HG03097 (cell line): Measurements from ENCODE around the gene ADORA1.

ENCODE experiments used
- ATAC-seq: cut with Tn5 transposase; IDR thresholded peaks from one replicate; pipeline ENCODE4 v1.9.1; 2021; ENCODE audit not compliant: unreplicated experiment, low FRiP score

ADORA1 gene

DNA sequence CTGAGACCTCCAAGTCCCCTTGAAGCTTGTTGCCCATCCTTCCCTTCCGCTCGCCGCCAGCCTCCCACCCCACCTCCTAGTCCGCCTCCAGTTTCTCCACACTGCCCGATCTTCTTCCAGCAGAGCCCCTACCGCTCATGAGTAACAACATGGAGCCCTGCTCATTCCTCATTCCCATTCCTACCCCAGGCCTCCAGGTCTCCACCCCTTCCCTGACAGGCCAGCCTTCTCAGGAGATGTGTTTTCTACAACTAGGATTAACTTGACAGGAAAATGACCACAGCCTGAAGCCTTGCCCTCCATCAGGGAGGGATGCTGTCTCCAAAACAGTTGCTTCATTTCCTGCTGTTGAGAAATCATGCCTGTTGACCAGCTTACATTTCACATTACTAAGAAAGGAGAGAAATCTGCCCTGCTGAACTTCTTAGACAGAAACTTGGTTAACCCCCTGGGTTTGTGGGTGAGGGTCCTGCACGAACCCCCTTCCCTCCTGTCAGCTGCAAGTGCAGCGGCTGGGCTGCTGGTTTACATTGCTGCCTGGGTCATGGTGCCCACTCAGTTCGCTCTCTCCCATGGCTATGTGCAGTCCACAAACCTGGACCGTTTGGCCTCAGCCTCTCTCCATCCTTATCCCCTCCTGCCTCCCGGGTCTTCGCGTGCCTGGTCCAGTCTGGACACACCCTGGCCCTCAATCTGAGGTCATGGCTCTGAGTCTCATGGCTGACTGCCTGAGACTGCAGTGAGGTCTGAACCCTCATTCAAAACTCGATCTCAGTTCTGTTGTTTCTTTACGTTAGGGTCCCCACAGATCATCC, 75.1 kb downstream of the ADORA1 start:
- no peak for ATAC-seq

DNA sequence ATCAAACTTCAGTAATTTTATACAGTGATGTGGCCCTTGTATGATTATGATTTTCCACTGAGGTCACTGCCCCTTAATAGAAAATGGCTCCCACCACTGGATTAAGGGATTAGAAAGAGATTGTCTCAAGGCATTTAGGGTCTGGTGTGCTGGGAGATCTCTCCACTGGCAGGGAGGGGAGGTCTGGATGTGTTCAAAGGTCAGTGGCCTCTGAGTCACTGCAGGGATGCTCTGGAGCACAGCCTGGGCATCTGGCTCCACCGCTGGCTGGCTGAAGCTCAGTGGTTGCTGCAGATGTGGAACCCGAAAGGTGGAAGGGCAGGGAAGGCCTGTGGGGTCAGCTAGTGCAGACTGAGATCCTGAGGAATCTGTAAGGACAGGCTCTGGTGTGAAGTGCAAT, 77.2 kb downstream of the ADORA1 start:
- no peak for ATAC-seq

DNA sequence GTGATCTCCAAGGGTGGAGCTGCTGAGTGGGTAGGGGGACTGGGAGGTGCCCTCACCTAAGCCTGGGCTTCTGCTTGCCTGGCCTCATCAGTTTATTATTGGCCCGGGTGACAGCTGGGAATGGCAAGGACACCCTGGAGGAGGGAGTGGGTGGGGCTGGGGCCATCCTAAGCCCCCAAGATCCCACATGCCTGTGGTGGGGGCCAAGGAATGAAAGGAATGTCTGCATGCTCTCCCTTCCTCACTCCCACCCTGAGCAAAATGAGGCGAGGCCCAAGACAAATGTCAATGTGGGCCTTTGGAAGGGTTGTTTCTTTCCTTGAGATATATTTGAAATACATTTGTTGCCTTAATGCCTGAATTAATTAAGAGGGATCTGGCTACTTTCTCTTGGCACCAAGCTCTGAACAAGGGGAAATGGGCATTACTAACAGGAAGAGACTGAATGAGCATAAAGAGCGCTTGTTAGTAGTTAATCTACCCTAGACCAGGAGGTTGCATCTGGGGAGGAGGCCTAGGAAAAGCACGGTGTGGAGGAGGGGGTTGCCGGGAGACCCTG, 78.7 kb downstream of the ADORA1 start:
- ATAC-seq: no peak

DNA sequence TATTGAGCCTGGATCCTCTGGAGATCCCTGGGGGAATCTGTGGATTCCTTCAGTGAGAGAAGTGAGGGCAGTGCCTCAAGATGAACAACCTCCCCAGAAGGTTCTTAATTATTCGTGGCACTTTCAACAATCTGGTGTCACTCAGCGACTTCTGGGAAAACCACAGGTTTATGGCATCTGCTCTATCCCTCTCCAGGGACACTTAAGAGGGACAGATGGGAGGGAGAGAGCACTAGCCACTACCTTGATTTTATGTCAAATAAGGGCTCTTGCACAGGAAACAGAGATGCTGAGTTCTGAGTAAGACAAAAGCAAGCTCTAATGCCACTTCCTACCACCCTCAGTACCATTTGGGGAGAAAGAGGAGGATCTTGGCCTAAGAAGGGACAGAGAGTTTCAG, 80.2 kb downstream of the ADORA1 start:
- ATAC-seq: no peak

DNA sequence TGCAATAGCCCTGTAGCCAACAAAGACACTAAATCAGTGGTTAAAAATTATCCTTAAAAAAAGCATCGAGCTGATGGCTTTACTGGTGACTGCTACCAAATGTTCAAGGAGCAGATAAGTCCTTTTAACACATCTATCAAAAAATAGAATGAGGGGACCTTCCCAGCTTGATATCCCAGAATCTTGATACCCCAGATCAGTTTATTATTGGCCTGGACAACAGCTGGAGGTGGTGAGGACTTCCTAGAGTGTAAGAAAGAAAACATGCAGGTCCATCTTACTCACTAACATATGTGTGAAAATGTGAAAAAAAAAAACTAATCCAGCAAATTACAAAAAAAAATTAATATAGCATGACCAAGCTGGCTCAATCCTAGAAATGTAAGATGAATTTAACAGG, 80.7 kb downstream of the ADORA1 start:
- no peak for ATAC-seq

DNA sequence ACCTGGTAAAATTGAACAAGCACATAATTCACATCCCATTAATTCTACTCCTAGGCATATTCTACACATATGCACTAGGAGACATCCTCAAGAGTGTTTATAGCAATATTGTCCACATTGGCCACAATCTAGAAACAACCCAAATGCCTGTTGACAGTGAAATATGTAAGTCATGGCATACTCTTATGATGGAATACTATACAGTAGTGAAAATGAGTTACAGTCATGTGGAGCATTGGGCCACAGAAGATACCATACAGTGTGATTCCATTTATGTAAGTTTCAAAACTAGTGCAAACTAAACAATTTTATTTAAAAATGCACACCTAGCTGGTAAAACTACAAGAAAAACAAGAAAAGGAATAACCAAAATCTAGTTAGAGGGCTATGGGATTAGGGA, 82.8 kb downstream of the ADORA1 start:
- no peak for ATAC-seq

DNA sequence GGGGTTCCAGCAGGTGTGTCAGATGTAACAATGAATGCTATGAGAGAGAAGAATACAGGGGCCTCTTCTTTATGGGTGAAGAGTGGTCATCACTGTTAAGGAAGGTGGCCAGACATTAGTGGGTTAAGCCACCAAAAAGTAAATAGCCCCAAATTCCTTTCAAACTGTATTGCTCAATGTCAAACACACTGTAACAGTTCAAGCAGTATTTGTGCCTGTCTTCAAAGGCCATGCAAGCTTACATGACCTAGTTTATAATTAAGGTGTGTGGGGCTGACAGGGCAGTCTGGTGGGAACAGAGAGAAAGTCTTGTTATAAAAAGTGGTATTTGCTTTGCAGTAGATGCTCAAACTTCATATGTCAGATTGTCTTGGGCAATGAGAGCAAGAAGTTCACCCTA, 83.5 kb downstream of the ADORA1 start:
- ATAC-seq: no peak

DNA sequence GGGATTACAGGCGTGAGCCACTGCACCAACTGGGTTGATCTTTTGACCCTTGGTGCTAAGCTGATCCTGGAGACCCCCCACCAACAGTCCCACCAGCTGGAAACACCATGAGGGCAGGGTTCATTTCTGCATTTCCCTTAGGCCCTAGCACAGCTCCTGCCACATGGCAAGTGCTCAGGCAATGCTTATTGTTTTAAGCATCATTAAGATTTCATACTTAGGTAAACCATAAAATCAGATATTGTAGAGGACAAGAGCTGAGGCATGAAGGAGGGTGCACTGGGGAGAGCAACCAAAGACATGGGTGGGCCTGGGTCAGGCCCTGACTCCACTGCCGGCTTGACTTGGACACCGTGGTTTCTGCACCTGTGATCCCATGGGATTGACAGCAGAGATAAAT, 84.3 kb downstream of the ADORA1 start:
- no peak for ATAC-seq

DNA sequence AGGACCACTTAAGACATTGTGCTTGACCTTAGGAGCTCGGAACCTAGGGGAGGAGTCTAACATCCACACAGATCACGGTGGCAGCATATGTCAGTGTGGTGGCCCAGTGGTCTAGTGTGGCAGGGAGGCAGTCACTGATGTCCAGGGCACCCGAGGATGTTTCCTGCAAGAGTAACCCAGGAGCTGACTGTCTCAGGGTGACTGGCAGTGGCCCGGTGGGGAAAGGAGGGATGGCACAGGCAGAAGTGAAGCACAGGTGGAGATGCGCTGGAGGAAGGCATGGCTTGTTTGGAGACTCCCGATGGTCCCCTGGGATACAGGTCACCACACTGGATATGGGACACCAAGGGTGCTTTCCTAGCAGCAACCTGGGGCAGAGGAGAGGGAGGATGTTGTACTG, 85.6 kb downstream of the ADORA1 start:
- no peak for ATAC-seq

DNA sequence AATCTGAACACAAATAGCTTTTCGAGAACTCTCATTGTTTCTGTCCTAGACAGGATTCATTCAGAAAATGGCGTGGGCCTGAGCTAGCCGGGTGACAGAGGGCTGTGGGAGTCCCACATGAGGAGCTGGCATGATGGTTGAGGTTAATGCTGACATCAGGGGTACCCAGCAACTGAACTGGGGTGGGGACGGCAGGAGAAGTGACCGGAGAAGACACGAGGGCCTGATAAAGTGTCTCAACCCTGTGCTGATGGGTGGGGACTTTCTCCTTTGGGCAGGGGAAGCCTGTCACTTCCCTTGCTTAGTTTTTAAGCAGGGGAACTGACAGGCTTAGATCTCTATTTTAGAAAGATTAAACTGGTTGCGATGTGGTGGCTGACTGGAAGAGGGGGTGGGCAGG, 87.3 kb downstream of the ADORA1 start:
- no peak for ATAC-seq

DNA sequence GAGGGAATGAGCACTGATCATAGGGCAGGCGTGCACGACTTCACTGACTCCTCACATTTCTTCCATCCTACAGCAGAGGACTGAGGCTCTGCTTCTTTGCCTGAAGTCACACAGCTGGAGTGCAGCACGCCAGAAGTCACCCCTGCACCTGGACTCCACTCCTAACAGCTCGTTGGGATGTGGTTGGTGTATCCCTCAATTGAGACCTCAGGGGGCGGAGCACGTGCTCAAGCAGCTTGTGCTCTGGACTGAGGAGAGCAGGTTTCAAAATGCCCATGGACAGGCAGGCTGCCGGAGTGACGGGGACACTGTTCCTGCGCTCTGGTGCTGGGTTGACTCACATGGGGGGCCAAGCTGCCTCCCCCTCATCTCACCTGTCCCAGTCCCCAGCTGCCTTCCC, 88.0 kb downstream of the ADORA1 start:
- ATAC-seq: no peak

DNA sequence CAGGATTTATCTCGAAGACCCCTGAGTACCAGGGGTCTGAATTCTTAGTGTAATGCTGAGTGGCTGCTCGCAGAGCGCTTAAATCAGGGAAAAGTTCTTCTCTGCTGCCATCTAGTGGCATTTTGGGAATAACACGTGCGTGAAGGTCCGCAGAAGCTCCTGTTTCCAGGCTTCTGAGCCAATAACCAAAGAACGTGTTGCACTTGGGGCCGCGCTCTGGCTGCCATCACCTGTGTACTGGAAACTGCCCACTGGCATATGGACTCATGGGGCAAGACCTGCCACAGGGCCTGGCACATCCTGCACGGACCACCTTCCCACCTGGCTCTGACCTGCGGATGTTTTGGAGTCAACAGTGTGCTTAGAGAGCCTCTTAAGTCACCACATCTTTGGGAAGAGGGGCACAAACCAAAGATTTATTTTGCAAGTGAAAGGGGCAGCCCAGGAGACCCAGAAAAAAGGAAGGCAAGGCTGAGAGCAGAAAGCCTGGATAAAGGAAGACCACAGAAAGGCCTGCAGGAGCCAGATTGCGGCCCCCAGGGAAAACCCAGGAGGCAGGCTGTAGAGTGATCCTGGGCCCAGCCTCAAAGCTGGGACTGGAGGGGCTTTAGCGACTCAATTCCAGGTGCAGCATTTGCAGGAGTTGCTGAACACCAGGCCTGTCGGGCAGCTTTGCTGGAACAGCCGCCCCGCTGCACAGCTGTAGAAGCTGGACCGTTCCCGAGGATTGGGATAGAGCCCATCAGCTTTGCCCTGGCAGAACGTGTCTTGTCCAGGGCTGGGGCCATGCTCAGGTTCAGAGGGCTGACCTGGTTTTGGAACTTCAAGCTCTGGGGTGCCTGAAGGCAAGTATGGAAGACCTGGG, 89.0 kb downstream of the ADORA1 start:
- ATAC-seq: no peak
